ENCODE results near the gene SPACDR. TPM values are rescaled to one million over a fixed set of nuclear protein-coding genes. Genes with fewer than 3 reads are reported as not detected.

Gene SPACDR
- total RNA-seq, 2 donors from 2014 or later = not detected

DNA sequence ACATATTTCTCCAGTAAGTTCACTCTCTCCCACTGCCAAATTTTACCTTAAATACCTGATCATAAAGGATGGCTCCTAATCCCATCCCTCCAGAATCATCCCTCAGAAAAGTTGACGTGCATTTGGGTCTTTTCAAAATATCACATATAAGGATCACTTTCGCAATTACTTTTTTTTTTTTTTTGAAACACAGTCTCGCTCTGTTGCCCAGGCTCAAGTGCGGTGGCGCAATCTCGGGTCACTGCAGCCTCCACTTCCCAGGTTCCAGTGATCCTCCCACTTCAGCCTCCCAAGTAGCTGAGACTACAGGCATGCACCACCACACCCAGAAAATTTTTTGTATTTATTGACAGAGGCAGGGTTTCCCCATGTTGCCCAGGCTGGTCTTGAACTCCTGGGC is 53.0 kb downstream of the SPACDR start:
- Histone ChIP-seq H3K27ac (no peak overlapping the region), H3K36me3 (no peaks in the 10 kb centered on the region), H3K4me1 (no peaks in the 10 kb centered on the region), H3K9me3 (no peaks in the 10 kb centered on the region), H3K4me3 (no peak overlapping the region), H3K27me3 (no peaks in the 10 kb centered on the region)
- DNase-seq (ENCODE audit: low spot score) = no peak
- TF ChIP-seq, protein P1, sequence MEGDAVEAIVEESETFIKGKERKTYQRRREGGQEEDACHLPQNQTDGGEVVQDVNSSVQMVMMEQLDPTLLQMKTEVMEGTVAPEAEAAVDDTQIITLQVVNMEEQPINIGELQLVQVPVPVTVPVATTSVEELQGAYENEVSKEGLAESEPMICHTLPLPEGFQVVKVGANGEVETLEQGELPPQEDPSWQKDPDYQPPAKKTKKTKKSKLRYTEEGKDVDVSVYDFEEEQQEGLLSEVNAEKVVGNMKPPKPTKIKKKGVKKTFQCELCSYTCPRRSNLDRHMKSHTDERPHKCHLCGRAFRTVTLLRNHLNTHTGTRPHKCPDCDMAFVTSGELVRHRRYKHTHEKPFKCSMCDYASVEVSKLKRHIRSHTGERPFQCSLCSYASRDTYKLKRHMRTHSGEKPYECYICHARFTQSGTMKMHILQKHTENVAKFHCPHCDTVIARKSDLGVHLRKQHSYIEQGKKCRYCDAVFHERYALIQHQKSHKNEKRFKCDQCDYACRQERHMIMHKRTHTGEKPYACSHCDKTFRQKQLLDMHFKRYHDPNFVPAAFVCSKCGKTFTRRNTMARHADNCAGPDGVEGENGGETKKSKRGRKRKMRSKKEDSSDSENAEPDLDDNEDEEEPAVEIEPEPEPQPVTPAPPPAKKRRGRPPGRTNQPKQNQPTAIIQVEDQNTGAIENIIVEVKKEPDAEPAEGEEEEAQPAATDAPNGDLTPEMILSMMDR (IDR thresholded peaks at IDR 0.05) = no peak

DNA sequence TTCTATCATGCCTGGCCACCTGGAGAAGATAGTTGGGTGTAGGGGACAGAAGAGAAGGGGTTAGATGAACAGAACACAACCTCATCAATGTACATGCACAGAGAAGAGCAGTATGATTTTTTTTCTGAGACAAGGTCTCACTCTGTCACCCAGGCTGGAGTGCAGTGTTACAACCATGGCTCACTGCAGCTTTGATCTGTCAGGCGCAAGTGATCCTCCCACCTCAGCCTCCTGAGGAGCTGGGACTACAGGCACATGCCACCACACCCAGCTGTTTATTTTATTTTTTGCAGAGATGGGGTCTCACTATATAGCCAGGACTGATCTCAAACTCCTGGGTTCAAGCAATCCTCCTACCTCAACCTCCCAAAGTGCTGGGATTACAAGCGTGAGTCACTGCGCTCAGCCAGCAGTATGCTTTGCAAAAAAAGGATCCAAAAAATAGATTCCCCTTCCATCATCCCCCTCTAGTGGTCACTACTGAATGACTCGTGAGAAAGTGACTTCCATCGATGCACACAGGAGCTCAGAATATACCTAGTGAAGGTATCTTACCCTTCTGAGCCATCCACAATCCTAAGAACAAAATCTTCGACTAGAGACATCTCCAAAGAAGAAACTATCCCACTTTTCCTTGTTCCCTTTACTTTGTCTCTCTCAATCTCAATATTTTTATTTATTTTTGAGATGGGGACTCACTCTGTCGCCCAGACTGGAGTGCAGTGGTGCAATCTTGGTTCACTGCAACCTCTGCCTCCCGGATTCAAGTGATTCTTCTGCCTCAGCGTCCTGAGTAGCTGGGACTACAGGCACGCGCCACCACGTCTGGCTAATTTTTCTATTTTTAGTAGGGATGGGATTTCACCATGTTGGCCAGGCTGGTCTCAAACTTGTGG is 56.5 kb downstream of the SPACDR start:
- Histone ChIP-seq H3K9me3 (no peaks in the 10 kb centered on the region), H3K4me3 (no peak overlapping the region), H3K4me1 (no peaks in the 10 kb centered on the region), H3K27ac (no peak overlapping the region), H3K36me3 (no peaks in the 10 kb centered on the region), H3K27me3 (no peaks in the 10 kb centered on the region)
- TF ChIP-seq, protein P1 (IDR thresholded peaks at IDR 0.05) = peak in 1 of 2 donors; percentile 64
- DNase-seq (ENCODE audit: low spot score) = no peak

DNA sequence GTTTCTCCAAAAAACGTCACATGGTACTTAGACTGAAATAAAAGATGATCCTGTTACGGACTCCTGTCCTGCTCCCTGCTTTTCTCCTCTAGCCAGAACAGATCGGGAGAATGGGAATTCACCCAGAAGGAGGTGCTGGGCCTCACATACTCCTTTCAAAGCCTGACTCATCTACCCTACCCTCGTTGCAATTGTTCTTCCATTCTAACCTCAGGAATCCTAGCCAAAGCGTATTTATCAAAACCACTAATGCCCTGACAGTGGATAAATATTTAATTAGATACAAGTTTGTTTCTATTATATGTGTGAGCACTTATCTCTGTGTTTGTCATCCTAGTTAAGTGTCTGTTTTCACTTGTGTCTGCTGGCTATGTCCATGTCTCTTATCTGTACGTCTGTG is 57.3 kb downstream of the SPACDR start:
- TF ChIP-seq, protein P1 (IDR thresholded peaks at IDR 0.05) = no peak
- no peaks in the 10 kb centered on the region for H3K4me1 ChIP-seq
- H3K4me3 ChIP-seq = no peak overlapping the region
- no peaks in the 10 kb centered on the region for H3K9me3 ChIP-seq
- H3K27me3 ChIP-seq = no peaks in the 10 kb centered on the region
- no peak for DNase-seq (ENCODE audit: low spot score)
- no peaks in the 10 kb centered on the region for H3K36me3 ChIP-seq
- no peak overlapping the region for H3K27ac ChIP-seq

Other genes with a start within 250 kb of the SPACDR start
- gene PVRIG, start 244.3 kb downstream of the SPACDR start, total RNA-seq = under 1 TPM in 1 of 2 donors, not detected in 1; 0.43 TPM
- not detected for gene SPDYE3, start 156.6 kb downstream of the SPACDR start, total RNA-seq
- gene PILRB, start 106.1 kb downstream of the SPACDR start, total RNA-seq = 1 to 10 TPM; 9.3 to 9.8 TPM
- 1 to 10 TPM; 2.6 to 6.2 TPM for gene PILRA, start 90.8 kb downstream of the SPACDR start, total RNA-seq
- 1 to 10 TPM; 2.1 to 8.5 TPM for gene ZCWPW1, start 35.6 kb downstream of the SPACDR start, total RNA-seq
- gene MEPCE, start 34.4 kb downstream of the SPACDR start, total RNA-seq = 10 to 100 TPM; 12.6 to 21.9 TPM
- gene PPP1R35, start 27.8 kb downstream of the SPACDR start, total RNA-seq = 10 to 100 TPM; 18.7 to 20.2 TPM
- 10 to 100 TPM; 26.2 to 34.6 TPM for gene TSC22D4, start 15.0 kb upstream of the SPACDR start, total RNA-seq
- gene NYAP1, start 19.7 kb upstream of the SPACDR start, total RNA-seq = 1 to 10 TPM in 1 of 2 donors, under 1 TPM in 1; 0.37 to 1.5 TPM
- gene AGFG2, start 74.9 kb upstream of the SPACDR start, total RNA-seq = 10 to 100 TPM; 16.4 to 25.8 TPM
- not detected for gene SAP25, start 109.6 kb upstream of the SPACDR start, total RNA-seq
- 10 to 100 TPM; 23.0 to 46.2 TPM for gene LRCH4, start 121.9 kb upstream of the SPACDR start, total RNA-seq
- under 1 TPM in 1 of 2 donors, not detected in 1; 0.20 TPM for gene FBXO24, start 122.1 kb upstream of the SPACDR start, total RNA-seq
- 10 to 100 TPM; 25.4 to 39.0 TPM for gene PCOLCE, start 138.1 kb upstream of the SPACDR start, total RNA-seq
- gene MOSPD3, start 148.3 kb upstream of the SPACDR start, total RNA-seq = 10 to 100 TPM; 11.8 to 13.5 TPM
- under 1 TPM in 1 of 2 donors, not detected in 1; 0.19 TPM for gene TFR2, start 177.3 kb upstream of the SPACDR start, total RNA-seq
- not detected for gene ACTL6B, start 192.2 kb upstream of the SPACDR start, total RNA-seq
- gene GNB2, start 209.5 kb upstream of the SPACDR start, total RNA-seq = 100 to 1,000 TPM in 1 of 2 donors, 10 to 100 TPM in 1; 96.2 to 169 TPM
- 10 to 100 TPM; 13.4 to 17.4 TPM for gene GIGYF1, start 230.0 kb upstream of the SPACDR start, total RNA-seq
- gene POP7, start 241.9 kb upstream of the SPACDR start, total RNA-seq = 10 to 100 TPM; 19.1 to 28.7 TPM